ENCODE data around the gene MARCHF10. TPM values are rescaled to one million over a fixed set of nuclear protein-coding genes. Genes with fewer than 3 reads are reported as not detected.

The MARCHF10 gene
- total RNA-seq, 1 experiment from 2014 or later, result not detected

DNA sequence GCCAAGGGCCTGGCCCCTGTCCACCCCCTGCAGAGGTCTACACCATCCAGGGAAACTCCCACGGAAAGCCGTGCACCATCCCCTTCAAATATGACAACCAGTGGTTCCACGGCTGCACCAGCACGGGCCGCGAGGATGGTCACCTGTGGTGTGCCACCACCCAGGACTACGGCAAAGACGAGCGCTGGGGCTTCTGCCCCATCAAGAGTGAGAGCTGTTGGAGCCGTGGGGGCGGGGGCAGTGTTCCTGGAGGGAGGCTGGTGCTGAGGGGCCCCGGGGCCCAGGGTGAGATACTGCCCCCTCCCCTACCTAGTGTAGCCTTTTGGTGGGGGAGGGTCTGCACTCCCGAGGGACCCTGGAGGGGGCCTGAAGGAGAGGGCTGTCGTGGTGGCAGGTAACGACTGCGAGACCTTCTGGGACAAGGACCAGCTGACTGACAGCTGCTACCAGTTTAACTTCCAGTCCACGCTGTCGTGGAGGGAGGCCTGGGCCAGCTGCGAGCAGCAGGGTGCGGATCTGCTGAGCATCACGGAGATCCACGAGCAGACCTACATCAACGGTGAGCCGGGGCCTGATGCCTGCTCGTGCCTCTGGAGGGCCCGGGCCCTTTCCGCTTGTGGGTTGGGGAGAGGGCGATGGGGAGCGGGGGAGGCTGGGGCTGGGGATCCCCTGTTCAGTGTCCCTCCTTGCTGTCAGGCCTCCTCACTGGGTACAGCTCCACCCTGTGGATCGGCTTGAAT, 141.9 kb downstream of the MARCHF10 start:
- Histone ChIP-seq H3K4me1 (ENCODE audit: control insufficient read depth in 1 of 2, insufficient read depth in 2 of 2, low read length in 2 of 2) (peaks cover 0 to 1% of the 10 kb centered on the region in 2 experiments; a peak in 1 of 4 replicates), H2AFZ (ENCODE audit: low read depth, low read length, poor library complexity, severe bottlenecking) (no peak overlapping the region), H3K27ac (ENCODE audit: low read depth, low read length) (no peak overlapping the region), H4K20me1 (ENCODE audit: insufficient read depth) (no peaks in the 10 kb centered on the region), H3K27me3 (ENCODE audit: insufficient read depth, low read length) (no peaks in the 10 kb centered on the region), H3K4me2 (ENCODE audit: low read length) (no peak overlapping the region), H3K9me2 (ENCODE audit: insufficient read depth) (no peaks in the 10 kb centered on the region), H3K4me3 (replicated peaks in 1 of 2; ENCODE audit: low read depth in 1 of 2, low read length in 2 of 2) (no peak overlapping the region), H3K9ac (ENCODE audit: low read length) (no peak overlapping the region), H3K36me3 (ENCODE audit: control insufficient read depth in 1 of 2, insufficient read depth in 2 of 2, low read length in 2 of 2) (no peaks in the 10 kb centered on the region), H3K9me3 (ENCODE audit: control insufficient read depth in 1 of 2, insufficient read depth in 1 of 2, low read depth in 1 of 2, low read length in 2 of 2) (peaks cover 0 to under 1% of the 10 kb centered on the region in 2 experiments; a peak in 1 of 4 replicates), H3K79me2 (ENCODE audit: insufficient read depth, low read length) (no peaks in the 10 kb centered on the region)
- CTCF ChIA-PET, result no interaction called here
- POLR2A ChIA-PET, result no interaction called here
- RAD21 ChIA-PET (ENCODE audit: low non-redundant PET in 1 of 2, low total read pairs in 2 of 2, uncharacterized antibody in 2 of 2, unreplicated experiment in 2 of 2), result no interaction called here
- no TSS peak for BruUV-seq (replicated peaks)
- ATAC-seq (no peak), DNase-seq (ENCODE audit: low read depth, low spot score) (no peak)
- intact Hi-C loops (cut with micrococcal nuclease), result no loop called here
- TF ChIP-seq POLR2A (IDR thresholded peaks at IDR 0.05; ENCODE audit: borderline replicate concordance, extremely low read depth, insufficient read depth, insufficient read length), result no peak
- TF ChIP-seq JUND (IDR thresholded peaks at IDR 0.05), result no peak
- TF ChIP-seq CBX3 (IDR thresholded peaks at IDR 0.05; ENCODE audit: low read depth), result no peak
- TF ChIP-seq, protein P1, sequence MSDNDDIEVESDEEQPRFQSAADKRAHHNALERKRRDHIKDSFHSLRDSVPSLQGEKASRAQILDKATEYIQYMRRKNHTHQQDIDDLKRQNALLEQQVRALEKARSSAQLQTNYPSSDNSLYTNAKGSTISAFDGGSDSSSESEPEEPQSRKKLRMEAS (IDR thresholded peaks at IDR 0.05), result no peak
- TF ChIP-seq TCF7L2 (IDR thresholded peaks at IDR 0.05; ENCODE audit: borderline replicate concordance, extremely low read depth, insufficient read depth, insufficient read length), result no peak
- TF ChIP-seq SP1 (IDR thresholded peaks at IDR 0.05; ENCODE audit: low read depth), result no peak
- no peak for TF ChIP-seq YY1 (IDR thresholded peaks at IDR 0.05; ENCODE audit: extremely low read depth, insufficient replicate concordance, low read depth, low read length)
- TF ChIP-seq EZH2 (IDR thresholded peaks at IDR 0.05), result no peak
- TF ChIP-seq, protein P2, sequence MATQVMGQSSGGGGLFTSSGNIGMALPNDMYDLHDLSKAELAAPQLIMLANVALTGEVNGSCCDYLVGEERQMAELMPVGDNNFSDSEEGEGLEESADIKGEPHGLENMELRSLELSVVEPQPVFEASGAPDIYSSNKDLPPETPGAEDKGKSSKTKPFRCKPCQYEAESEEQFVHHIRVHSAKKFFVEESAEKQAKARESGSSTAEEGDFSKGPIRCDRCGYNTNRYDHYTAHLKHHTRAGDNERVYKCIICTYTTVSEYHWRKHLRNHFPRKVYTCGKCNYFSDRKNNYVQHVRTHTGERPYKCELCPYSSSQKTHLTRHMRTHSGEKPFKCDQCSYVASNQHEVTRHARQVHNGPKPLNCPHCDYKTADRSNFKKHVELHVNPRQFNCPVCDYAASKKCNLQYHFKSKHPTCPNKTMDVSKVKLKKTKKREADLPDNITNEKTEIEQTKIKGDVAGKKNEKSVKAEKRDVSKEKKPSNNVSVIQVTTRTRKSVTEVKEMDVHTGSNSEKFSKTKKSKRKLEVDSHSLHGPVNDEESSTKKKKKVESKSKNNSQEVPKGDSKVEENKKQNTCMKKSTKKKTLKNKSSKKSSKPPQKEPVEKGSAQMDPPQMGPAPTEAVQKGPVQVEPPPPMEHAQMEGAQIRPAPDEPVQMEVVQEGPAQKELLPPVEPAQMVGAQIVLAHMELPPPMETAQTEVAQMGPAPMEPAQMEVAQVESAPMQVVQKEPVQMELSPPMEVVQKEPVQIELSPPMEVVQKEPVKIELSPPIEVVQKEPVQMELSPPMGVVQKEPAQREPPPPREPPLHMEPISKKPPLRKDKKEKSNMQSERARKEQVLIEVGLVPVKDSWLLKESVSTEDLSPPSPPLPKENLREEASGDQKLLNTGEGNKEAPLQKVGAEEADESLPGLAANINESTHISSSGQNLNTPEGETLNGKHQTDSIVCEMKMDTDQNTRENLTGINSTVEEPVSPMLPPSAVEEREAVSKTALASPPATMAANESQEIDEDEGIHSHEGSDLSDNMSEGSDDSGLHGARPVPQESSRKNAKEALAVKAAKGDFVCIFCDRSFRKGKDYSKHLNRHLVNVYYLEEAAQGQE (IDR thresholded peaks at IDR 0.05; ENCODE audit: low read depth), result no peak
- TF ChIP-seq POLR2AphosphoS5 (IDR thresholded peaks at IDR 0.05; ENCODE audit: low read depth, low read length), result no peak
- no peak for TF ChIP-seq EGR1 (IDR thresholded peaks at IDR 0.05; ENCODE audit: low read depth)
- TF ChIP-seq SIN3A (IDR thresholded peaks at IDR 0.05; ENCODE audit: low read depth), result no peak
- TF ChIP-seq ZFX (IDR thresholded peaks at IDR 0.05), result no peak
- no peak for TF ChIP-seq CEBPB (IDR thresholded peaks at IDR 0.05; ENCODE audit: low read depth)
- no peak for TF ChIP-seq FOSL1 (IDR thresholded peaks at IDR 0.05; ENCODE audit: low read depth)
- TF ChIP-seq, protein P3, sequence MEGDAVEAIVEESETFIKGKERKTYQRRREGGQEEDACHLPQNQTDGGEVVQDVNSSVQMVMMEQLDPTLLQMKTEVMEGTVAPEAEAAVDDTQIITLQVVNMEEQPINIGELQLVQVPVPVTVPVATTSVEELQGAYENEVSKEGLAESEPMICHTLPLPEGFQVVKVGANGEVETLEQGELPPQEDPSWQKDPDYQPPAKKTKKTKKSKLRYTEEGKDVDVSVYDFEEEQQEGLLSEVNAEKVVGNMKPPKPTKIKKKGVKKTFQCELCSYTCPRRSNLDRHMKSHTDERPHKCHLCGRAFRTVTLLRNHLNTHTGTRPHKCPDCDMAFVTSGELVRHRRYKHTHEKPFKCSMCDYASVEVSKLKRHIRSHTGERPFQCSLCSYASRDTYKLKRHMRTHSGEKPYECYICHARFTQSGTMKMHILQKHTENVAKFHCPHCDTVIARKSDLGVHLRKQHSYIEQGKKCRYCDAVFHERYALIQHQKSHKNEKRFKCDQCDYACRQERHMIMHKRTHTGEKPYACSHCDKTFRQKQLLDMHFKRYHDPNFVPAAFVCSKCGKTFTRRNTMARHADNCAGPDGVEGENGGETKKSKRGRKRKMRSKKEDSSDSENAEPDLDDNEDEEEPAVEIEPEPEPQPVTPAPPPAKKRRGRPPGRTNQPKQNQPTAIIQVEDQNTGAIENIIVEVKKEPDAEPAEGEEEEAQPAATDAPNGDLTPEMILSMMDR (IDR thresholded peaks at IDR 0.05 in 2 of 3, conservative IDR thresholded peaks at IDR 0.05 in 1 of 3; ENCODE audit: borderline replicate concordance in 1 of 3, insufficient read depth in 1 of 3, low read depth in 2 of 3, low read length in 2 of 3), result no peak
- TF ChIP-seq, protein P4, sequence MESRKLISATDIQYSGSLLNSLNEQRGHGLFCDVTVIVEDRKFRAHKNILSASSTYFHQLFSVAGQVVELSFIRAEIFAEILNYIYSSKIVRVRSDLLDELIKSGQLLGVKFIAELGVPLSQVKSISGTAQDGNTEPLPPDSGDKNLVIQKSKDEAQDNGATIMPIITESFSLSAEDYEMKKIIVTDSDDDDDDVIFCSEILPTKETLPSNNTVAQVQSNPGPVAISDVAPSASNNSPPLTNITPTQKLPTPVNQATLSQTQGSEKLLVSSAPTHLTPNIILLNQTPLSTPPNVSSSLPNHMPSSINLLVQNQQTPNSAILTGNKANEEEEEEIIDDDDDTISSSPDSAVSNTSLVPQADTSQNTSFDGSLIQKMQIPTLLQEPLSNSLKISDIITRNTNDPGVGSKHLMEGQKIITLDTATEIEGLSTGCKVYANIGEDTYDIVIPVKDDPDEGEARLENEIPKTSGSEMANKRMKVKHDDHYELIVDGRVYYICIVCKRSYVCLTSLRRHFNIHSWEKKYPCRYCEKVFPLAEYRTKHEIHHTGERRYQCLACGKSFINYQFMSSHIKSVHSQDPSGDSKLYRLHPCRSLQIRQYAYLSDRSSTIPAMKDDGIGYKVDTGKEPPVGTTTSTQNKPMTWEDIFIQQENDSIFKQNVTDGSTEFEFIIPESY (IDR thresholded peaks at IDR 0.05; ENCODE audit: extremely low read depth, insufficient replicate concordance, low read length), result no peak
- TF ChIP-seq, protein P5, sequence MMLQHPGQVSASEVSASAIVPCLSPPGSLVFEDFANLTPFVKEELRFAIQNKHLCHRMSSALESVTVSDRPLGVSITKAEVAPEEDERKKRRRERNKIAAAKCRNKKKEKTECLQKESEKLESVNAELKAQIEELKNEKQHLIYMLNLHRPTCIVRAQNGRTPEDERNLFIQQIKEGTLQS (IDR thresholded peaks at IDR 0.05), result no peak
